Kidney epithelial cell (primary cell): ENCODE data around the gene BCL2L13. TPM values are rescaled to one million over a fixed set of nuclear protein-coding genes. Genes with fewer than 3 reads are reported as not detected.

Experiments used
- DNase-seq: peaks from one replicate; pipeline ENCODE4 v3.0.0-alpha.2; 2010; ENCODE audit warnings: low read depth
- H3K27me3 ChIP-seq: 2 replicates; pipeline ENCODE4 v1.6.0; 2011; ENCODE audit warnings: low read length; ENCODE audit not compliant: control insufficient read depth, insufficient read depth
- H3K36me3 ChIP-seq: 2 replicates; pipeline ENCODE4 v1.5.1; 2011; ENCODE audit warnings: low read length; ENCODE audit not compliant: control insufficient read depth, insufficient read depth
- H3K4me3 ChIP-seq: 2 replicates; pipeline ENCODE4 v1.5.1; 2011; ENCODE audit warnings: low read depth, mild to moderate bottlenecking, control low read depth, low read length
- total RNA-seq: library from RNA; depleted of rRNA; stranded (reverse); fragments of >200 nt; gene quantifications from 2 replicates; pipeline ENCODE4 v1.2.3, GENCODE V29; 2015
- TF ChIP-seq, protein P1 (sequence below): IDR thresholded peaks from 2 replicates; pipeline ENCODE4 v1.5.1; 2011; ENCODE audit warnings: mild to moderate bottlenecking, moderate library complexity, low read length, control low read depth, inconsistent platforms; ENCODE audit not compliant: insufficient read depth, poor library complexity, severe bottlenecking

The BCL2L13 gene
- total RNA-seq, 1 donor from 2014 or later = 58.4 TPM

DNA sequence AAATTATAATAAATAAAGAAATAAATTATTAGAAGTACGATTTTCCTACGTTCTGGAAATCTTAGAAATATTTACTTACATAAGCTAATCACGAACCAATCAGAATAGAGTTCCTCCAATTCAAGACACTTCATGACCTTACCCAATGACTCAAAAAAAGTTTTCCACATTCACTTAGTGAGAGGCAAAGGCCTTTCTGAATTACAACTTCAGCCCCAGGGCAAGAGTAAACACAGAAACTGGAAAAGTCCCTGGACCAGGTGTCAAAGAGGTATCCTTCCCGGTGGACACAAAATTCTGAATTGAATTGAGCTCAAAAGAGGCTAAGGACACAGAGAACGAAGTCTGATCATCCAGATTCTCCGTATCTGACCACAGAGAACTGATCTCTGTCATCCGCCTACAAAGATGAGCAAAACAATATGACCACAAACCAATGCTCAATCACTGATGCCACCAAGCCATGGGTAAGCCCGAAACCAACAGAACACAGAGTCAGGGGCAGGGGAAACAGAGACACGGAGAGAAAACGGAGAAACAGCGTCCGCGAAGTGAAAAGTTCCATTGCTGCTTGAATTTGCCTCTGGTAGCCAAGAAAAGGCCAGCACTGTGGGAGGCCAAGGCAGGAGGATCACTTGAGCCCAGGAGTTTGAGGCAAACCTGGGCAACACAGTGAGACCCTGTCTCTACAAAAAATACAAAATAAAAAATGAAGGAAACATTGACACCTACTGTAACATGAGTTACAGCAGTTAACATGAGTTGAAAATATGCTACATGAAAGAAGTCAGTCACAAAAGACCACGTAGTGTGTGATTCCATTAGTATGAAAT, 128.9 kb downstream of the BCL2L13 start:
- DNase-seq = no peak
- Histone ChIP-seq H3K36me3 (no peaks in the 10 kb centered on the region), H3K4me3 (no peak overlapping the region), H3K27me3 (no peaks in the 10 kb centered on the region)
- TF ChIP-seq, protein P1, sequence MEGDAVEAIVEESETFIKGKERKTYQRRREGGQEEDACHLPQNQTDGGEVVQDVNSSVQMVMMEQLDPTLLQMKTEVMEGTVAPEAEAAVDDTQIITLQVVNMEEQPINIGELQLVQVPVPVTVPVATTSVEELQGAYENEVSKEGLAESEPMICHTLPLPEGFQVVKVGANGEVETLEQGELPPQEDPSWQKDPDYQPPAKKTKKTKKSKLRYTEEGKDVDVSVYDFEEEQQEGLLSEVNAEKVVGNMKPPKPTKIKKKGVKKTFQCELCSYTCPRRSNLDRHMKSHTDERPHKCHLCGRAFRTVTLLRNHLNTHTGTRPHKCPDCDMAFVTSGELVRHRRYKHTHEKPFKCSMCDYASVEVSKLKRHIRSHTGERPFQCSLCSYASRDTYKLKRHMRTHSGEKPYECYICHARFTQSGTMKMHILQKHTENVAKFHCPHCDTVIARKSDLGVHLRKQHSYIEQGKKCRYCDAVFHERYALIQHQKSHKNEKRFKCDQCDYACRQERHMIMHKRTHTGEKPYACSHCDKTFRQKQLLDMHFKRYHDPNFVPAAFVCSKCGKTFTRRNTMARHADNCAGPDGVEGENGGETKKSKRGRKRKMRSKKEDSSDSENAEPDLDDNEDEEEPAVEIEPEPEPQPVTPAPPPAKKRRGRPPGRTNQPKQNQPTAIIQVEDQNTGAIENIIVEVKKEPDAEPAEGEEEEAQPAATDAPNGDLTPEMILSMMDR = no peak

DNA sequence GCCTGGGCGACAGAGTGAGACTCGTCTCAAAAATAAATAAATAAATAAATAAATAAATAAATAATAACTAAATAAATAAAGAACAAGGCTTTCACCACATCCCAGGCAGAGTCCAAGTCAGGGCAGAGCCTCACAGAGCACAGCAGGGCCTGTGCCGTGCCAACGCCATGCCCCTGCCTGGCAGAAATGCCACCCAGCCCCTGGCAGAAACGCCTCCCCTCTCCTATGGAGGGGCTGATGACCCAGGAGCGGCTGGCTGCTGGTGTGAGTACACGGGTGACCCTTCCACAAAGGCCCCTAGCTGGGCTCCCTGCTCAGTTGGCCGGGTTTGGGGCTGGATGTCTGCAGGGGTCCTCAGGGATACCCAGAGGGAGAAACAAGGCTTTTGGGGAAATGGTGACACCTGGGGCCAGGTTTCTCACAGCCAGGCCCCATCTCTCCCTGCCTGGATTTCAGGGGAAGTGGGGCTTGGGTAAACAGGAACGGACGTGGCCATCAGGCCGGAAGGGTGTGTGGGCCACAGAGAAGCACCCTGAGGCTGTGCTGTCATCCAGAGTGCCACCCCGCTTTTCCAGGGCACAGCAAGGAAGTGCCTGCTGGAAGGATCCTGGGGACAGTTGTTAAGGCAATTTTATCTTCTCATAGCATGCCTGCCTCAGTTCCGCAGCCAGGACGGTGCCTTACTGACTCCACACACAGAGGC, 130.6 kb downstream of the BCL2L13 start:
- DNase-seq = no peak
- TF ChIP-seq, protein P1 = no peak
- Histone ChIP-seq H3K4me3 (no peak overlapping the region), H3K36me3 (no peaks in the 10 kb centered on the region), H3K27me3 (no peaks in the 10 kb centered on the region)

DNA sequence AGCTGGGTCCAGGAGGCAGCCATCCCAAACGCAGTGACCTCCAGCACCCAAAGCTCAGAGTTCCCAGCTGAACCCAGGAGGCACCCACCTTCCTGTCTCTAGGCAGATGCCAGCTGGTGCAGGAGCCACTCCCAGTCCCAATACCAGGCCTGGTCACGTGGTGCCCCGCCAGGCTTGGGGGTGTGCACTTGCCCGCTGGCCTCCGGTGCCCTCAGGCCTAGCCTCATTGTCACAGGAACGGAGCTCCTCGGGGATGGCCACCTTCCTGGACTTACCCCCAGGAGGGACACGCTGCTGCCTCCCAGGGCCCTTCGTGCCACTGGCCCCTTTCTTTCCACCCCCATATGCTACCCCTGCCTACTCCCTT, 131.1 kb downstream of the BCL2L13 start:
- Histone ChIP-seq H3K4me3 (no peak overlapping the region), H3K36me3 (no peaks in the 10 kb centered on the region), H3K27me3 (no peaks in the 10 kb centered on the region)
- TF ChIP-seq, protein P1 = no peak
- no peak for DNase-seq

DNA sequence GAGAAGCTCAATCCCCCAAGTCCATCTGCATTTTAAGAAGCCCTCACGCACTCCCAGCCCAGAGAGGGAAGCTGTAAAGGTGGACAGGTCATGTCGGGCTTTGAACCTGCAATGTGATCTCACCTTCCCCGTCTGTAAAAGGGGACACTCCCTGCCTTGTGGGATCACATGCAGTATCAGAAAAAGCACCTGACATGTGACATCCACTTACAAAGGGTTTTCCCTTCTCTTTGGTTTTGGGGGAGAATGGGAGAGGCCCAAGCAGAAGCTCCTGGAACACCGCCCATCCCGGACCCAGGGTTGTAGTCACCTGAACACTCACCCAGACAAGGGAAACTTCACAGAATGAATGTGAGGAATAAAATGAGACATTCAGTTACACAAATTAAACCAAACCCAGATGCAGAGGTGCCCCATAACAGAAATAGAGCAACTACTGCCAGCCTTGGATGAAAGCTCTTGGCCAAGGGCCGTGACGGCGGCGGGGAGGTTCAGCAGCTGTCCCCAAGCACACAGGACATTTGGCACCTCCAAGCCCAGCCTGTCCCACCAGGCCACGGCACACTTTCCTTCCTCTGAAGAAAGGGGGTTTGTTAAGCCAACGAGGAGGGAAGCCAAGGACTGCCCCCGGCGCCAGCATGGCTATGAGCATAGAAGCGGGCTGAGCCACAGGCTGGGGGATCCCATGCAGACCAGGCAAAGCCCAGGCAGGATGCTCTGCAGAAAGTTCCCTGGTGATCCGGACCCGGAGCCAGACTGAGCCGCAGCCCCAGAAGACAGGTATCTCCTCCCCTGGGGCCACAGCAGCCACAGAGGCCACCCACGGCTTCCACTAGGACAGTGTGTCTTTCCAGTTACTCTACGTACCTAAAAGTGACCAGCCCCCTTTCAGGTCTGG, 131.9 kb downstream of the BCL2L13 start:
- TF ChIP-seq, protein P1 = no peak
- Histone ChIP-seq H3K27me3 (no peaks in the 10 kb centered on the region), H3K36me3 (no peaks in the 10 kb centered on the region), H3K4me3 (no peak overlapping the region)
- no peak for DNase-seq

DNA sequence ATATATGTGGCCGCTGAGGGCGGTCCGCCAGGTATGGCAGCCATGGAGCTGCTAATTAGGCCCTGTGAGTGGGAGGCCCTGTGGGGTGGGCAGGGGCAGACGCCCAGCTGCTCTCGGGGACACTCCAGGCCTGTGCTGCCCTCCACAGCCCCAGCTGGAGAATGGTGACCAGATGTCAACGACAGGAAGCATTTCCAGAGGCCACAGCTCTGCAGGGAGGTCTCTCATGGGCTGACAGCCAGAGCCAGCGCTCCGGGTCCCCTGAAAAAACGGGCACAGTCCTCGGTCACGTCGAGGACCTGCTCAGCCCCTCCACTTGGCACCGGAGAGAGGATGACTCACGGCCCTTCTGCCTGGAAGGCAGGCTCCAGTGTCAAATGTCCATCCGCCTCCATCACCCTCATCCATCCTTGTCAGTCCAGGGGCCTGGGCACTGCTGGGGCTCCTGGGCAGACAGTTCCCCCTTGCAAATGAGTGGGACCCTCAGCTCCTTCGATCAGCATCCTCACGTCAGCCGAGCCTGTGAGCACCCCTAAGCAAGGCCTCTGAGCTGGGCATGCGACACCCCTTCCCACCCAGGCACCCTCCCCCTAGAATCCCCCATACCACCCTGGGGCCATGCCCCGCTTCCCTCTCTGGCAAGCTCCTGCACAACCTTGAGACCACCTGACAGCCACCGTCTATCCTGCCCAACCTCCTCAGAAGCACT, 133.8 kb downstream of the BCL2L13 start:
- DNase-seq = no peak
- Histone ChIP-seq H3K36me3 (no peaks in the 10 kb centered on the region), H3K27me3 (no peaks in the 10 kb centered on the region), H3K4me3 (no peak overlapping the region)
- TF ChIP-seq, protein P1 = no peak
